Fibroblast of lung (primary cell): Measurements from ENCODE around the gene GDF7.

Experiments used
- EZH2 ChIP-seq: IDR thresholded peaks from 2 replicates; pipeline ENCODE4 v1.5.1; 2012; ENCODE audit warnings: low read length, control low read depth, mild to moderate bottlenecking; ENCODE audit errors: missing control alignments
- TF ChIP-seq, protein P1 (sequence below), 2 donors: IDR thresholded peaks in 1 of 2; conservative IDR thresholded peaks in 1 of 2; 1 replicate in 1 of 2; 2 replicates in 1 of 2; pipeline ENCODE4 v1.5.1; 2011 to 2012; ENCODE audit warnings: low read length in 2 of 2, control low read depth in 1 of 2, inconsistent platforms in 1 of 2, low read depth in 1 of 2, mild to moderate bottlenecking in 1 of 2

DNA sequence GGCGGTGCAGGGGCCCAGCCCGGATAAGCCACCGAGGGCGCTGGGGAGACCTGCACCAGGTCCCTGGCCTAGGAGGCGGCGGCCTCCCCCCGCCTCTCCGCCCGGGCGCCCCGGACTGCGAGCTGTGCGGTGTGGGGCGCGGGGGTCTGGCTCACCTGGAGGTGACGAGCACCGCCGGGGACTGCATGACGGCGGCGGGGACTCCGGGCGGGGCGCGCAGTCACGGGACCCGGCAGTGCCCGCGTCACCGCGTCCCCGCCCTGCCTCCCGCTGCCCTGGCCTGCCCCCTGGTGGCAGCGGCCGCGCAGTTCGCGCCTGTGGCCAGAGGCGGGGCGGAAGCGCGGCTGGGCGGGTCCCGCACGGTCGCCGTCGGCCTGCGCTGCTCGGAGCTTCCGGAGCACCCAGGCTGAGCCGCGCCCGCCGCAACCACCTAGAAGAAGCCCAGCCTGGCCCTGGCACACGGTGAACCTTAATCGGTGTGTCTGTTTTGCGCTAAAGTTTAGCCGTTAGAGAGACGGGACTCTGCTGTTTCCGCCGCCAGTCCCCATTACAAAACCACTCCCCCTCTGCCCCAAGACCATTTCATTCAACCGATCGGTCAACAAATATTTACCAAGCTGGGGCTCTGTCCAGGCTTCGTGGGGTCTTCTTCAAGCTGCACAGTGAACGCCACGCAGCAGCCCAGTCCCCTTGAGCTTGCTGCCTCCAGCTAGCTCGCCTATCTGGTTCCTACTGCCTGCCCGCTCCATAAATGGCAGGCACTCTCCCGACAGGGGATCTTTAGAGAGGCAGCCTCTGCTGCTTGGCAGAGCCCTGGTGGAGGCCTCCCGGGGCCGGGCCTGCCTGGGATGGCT is 15.8 kb upstream of the GDF7 start, which contains the start of gene HS1BP3:
- TF ChIP-seq, protein P1, sequence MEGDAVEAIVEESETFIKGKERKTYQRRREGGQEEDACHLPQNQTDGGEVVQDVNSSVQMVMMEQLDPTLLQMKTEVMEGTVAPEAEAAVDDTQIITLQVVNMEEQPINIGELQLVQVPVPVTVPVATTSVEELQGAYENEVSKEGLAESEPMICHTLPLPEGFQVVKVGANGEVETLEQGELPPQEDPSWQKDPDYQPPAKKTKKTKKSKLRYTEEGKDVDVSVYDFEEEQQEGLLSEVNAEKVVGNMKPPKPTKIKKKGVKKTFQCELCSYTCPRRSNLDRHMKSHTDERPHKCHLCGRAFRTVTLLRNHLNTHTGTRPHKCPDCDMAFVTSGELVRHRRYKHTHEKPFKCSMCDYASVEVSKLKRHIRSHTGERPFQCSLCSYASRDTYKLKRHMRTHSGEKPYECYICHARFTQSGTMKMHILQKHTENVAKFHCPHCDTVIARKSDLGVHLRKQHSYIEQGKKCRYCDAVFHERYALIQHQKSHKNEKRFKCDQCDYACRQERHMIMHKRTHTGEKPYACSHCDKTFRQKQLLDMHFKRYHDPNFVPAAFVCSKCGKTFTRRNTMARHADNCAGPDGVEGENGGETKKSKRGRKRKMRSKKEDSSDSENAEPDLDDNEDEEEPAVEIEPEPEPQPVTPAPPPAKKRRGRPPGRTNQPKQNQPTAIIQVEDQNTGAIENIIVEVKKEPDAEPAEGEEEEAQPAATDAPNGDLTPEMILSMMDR (conservative IDR thresholded peaks at IDR 0.05 in 1 of 2, IDR thresholded peaks at IDR 0.05 in 1 of 2; ENCODE audit: low read depth in 1 of 2, low read length in 2 of 2) = peak; percentile 17 to 52
- no peak for TF ChIP-seq EZH2
